DND-41 (cell line): ENCODE results near the gene TMC2.

Experiments used
- ATAC-seq: fragments of 200-7000 bp; cut with Tn5 transposase; 3 replicates; pipeline ENCODE4 v1.9.1; 2021; ENCODE audit warnings: low read depth; ENCODE audit not compliant: insufficient read depth
- DNase-seq: peaks from one replicate; pipeline ENCODE4 v3.0.0-alpha.2; 2020
- H2AFZ ChIP-seq: 2 replicates; pipeline ENCODE4 v1.6.0; 2012; ENCODE audit warnings: low read depth, low read length
- H3K27ac ChIP-seq: 2 replicates; pipeline ENCODE4 v1.5.1; 2012; ENCODE audit warnings: low read length, inconsistent platforms
- H3K27me3 ChIP-seq: fragments of 200-600 bp; sonication (generic); 2 replicates; pipeline ENCODE4 v1.6.0; 2012; ENCODE audit warnings: low read length, mild to moderate bottlenecking, inconsistent platforms; ENCODE audit not compliant: insufficient read depth, poor library complexity
- H3K36me3 ChIP-seq: 2 replicates; pipeline ENCODE4 v1.5.1; 2012; ENCODE audit warnings: low read length, inconsistent platforms; ENCODE audit not compliant: insufficient read depth
- H3K4me1 ChIP-seq: 2 replicates; pipeline ENCODE4 v1.5.1; 2012; ENCODE audit warnings: mild to moderate bottlenecking, low read length; ENCODE audit not compliant: insufficient read depth
- H3K4me2 ChIP-seq: 2 replicates; pipeline ENCODE4 v1.6.0; 2012; ENCODE audit warnings: mild to moderate bottlenecking, moderate library complexity, low read length, inconsistent platforms; ENCODE audit not compliant: insufficient read depth
- H3K4me3 ChIP-seq, 2 experiments: fragments of 200-600 bp in 1 of 2; shearing (Covaris generic) in 1 of 2; 2 replicates each; pipeline ENCODE4 v1.5.1; 2012 to 2016; ENCODE audit warnings: inconsistent platforms in 2 of 2, low read length in 2 of 2, mild to moderate bottlenecking in 2 of 2, low read depth in 1 of 2, moderate library complexity in 1 of 2
- H3K79me2 ChIP-seq: 2 replicates; pipeline ENCODE4 v1.6.0; 2012; ENCODE audit warnings: low read length, inconsistent platforms; ENCODE audit not compliant: insufficient read depth
- H3K9ac ChIP-seq: 2 replicates; pipeline ENCODE4 v1.6.0; 2012; ENCODE audit warnings: low read depth, mild to moderate bottlenecking, inconsistent platforms, low read length, moderate library complexity
- H3K9me3 ChIP-seq: 2 replicates; pipeline ENCODE4 v1.5.1; 2012; ENCODE audit warnings: low read length, moderate library complexity, mild to moderate bottlenecking, inconsistent platforms; ENCODE audit not compliant: insufficient read depth, severe bottlenecking
- H4K20me1 ChIP-seq: 2 replicates; pipeline ENCODE4 v1.6.0; 2012; ENCODE audit warnings: low read length; ENCODE audit not compliant: insufficient read depth
- CTCF ChIP-seq: IDR thresholded peaks from 2 replicates; pipeline ENCODE4 v1.5.1; 2012; ENCODE audit warnings: borderline replicate concordance, low read length, moderate library complexity, mild to moderate bottlenecking; ENCODE audit not compliant: poor library complexity, severe bottlenecking; ENCODE audit errors: extremely low read depth
- EZH2 ChIP-seq: IDR thresholded peaks from 3 replicates; pipeline ENCODE4 v1.6.1; 2012; ENCODE audit warnings: borderline replicate concordance, low read depth, mild to moderate bottlenecking, moderate library complexity, low read length, inconsistent platforms; ENCODE audit not compliant: severe bottlenecking

The TMC2 gene

GRCh38 chr20:2593756-2594155, 57.4 kb downstream of the TMC2 start:
- Histone ChIP-seq H3K9ac (no peak overlapping the region), H3K4me3 (no peak overlapping the region), H3K27me3 (peaks cover 24% of the 10 kb centered on the region), H3K4me1 (no peaks in the 10 kb centered on the region), H3K27ac (no peak overlapping the region), H3K4me2 (no peak overlapping the region), H3K79me2 (no peaks in the 10 kb centered on the region), H3K36me3 (no peaks in the 10 kb centered on the region), H4K20me1 (no peaks in the 10 kb centered on the region; the same call in 1 of the 2 replicates), H2AFZ (no peak overlapping the region), H3K9me3 (no peaks in the 10 kb centered on the region)
- ATAC-seq (no peak), DNase-seq (no peak)
- TF ChIP-seq EZH2: no peak
- no peak for TF ChIP-seq CTCF

GRCh38 chr20:2595076-2595475, 58.7 kb downstream of the TMC2 start:
- DNase-seq (no peak), ATAC-seq (no peak)
- Histone ChIP-seq H2AFZ (no peak overlapping the region), H3K4me1 (no peaks in the 10 kb centered on the region), H3K4me3 (no peak overlapping the region), H3K4me2 (no peak overlapping the region), H3K27me3 (peaks cover 28% of the 10 kb centered on the region), H3K36me3 (no peaks in the 10 kb centered on the region), H3K9me3 (no peaks in the 10 kb centered on the region), H3K79me2 (no peaks in the 10 kb centered on the region), H4K20me1 (no peaks in the 10 kb centered on the region; the same call in 1 of the 2 replicates), H3K9ac (no peak overlapping the region), H3K27ac (no peak overlapping the region)
- TF ChIP-seq EZH2 (no peak), CTCF (no peak)

- no peak for DNase-seq
- no peak for ATAC-seq
- H3K4me3 ChIP-seq: no peak overlapping the region
- H3K36me3 ChIP-seq: no peaks in the 10 kb centered on the region
- H3K9me3 ChIP-seq: no peaks in the 10 kb centered on the region
- H3K27ac ChIP-seq: no peak overlapping the region
- no peaks in the 10 kb centered on the region for H3K4me1 ChIP-seq
- TF ChIP-seq EZH2 (no peak), CTCF (no peak)
- H3K4me2 ChIP-seq: no peak overlapping the region
- no peak overlapping the region for H3K9ac ChIP-seq
- peaks cover 25% of the 10 kb centered on the region for H3K27me3 ChIP-seq
- no peaks in the 10 kb centered on the region for H3K79me2 ChIP-seq
- H2AFZ ChIP-seq: no peak overlapping the region
- H4K20me1 ChIP-seq: no peaks in the 10 kb centered on the region; the same call in 1 of the 2 replicates
Measured at GRCh38 chr20:2596673-2597279, 60.4 kb downstream of the TMC2 start.

GRCh38 chr20:2599288-2600006, 63.1 kb downstream of the TMC2 start:
- Histone ChIP-seq H3K4me2 (no peak overlapping the region), H4K20me1 (no peaks in the 10 kb centered on the region; the same call in 1 of the 2 replicates), H3K27me3 (peaks cover 13% of the 10 kb centered on the region), H3K4me1 (no peaks in the 10 kb centered on the region), H3K27ac (no peak overlapping the region), H3K79me2 (no peaks in the 10 kb centered on the region), H2AFZ (no peak overlapping the region), H3K36me3 (no peaks in the 10 kb centered on the region), H3K9me3 (no peaks in the 10 kb centered on the region), H3K4me3 (no peak overlapping the region), H3K9ac (no peak overlapping the region)
- DNase-seq: no peak
- TF ChIP-seq CTCF: no peak
- TF ChIP-seq EZH2: no peak
- ATAC-seq: no peak
